Endothelial cell of umbilical vein (primary cell): ENCODE data around the gene CDC20B. TPM values are rescaled to one million over a fixed set of nuclear protein-coding genes. Genes with fewer than 3 reads are reported as not detected.
"Not testable (repeated sequence)": the region's sequence is repeated elsewhere in the genome, so short reads cannot be mapped to it uniquely, and the experiment has no call there.

Experiments used
- BruUV-seq: library from RNA; stranded (reverse); fragments of 400-500 nt; replicated peaks from 2 replicates; lab custom pipeline; 2021; lab: Mats Ljungman, UMichigan
- CTCF ChIA-PET: fragments of 300-600, 350-600 bp; sonication (Branson Sonifier 250); formaldehyde crosslinking; loops from one replicate; lab custom pipeline; 2021; ENCODE audit warnings: antibody characterized with exemption, inconsistent platforms; lab: Charles Lee
- POLR2A ChIA-PET: fragments of 300-600, 350-600 bp; sonication (Branson Sonifier 250); formaldehyde crosslinking; loops from one replicate; lab custom pipeline; 2021; ENCODE audit warnings: antibody characterized with exemption, inconsistent platforms; lab: Charles Lee
- DNase-seq: peaks from one replicate; pipeline ENCODE4 v3.0.0-alpha.2; 2011; ENCODE audit warnings: low read depth, low spot score
- FAIRE-seq: peaks from 2 replicates; lab custom pipeline; 2011; peaks lifted over from hg19 to GRCh38; lab: Jason Lieb, UNC
- H2AFZ ChIP-seq: 2 replicates; pipeline ENCODE4 v1.6.0; 2012; ENCODE audit warnings: low read depth, low read length, control low read depth, inconsistent platforms
- H3K27ac ChIP-seq: 2 replicates; pipeline ENCODE4 v1.5.1; 2011; ENCODE audit warnings: low read depth, mild to moderate bottlenecking, control low read depth, low read length, moderate library complexity; ENCODE audit not compliant: insufficient read depth
- H3K27me3 ChIP-seq, 2 experiments: 2 replicates each; pipeline versions ENCODE4 v1.6.0 to v1.6.1; 2011; ENCODE audit warnings: low read length in 2 of 2, mixed read lengths in 1 of 2; ENCODE audit not compliant: control insufficient read depth in 2 of 2, insufficient read depth in 2 of 2
- H3K36me3 ChIP-seq, 2 experiments: 2 replicates in 1 of 2; 3 replicates in 1 of 2; pipeline ENCODE4 v1.5.1; 2011; ENCODE audit warnings: low read length in 2 of 2, mild to moderate bottlenecking in 1 of 2, moderate library complexity in 1 of 2; ENCODE audit not compliant: control insufficient read depth in 2 of 2, insufficient read depth in 2 of 2; ENCODE audit errors: extremely low read depth in 1 of 2
- H3K4me1 ChIP-seq: 3 replicates; pipeline ENCODE4 v1.5.1; 2011; ENCODE audit warnings: mild to moderate bottlenecking, low read length; ENCODE audit not compliant: control insufficient read depth, insufficient read depth; ENCODE audit errors: extremely low read depth
- H3K4me2 ChIP-seq: 2 replicates; pipeline ENCODE4 v1.6.1; 2011; ENCODE audit warnings: low read length, control low read depth, mixed read lengths; ENCODE audit not compliant: insufficient read depth
- H3K4me3 ChIP-seq, 3 experiments: fragments of 200-600 bp in 1 of 3; sonication (generic), shearing (Covaris generic) in 1 of 3; replicated peaks in 1 of 3; 2 replicates each; pipeline ENCODE4 v1.5.1; 2011 to 2016; ENCODE audit warnings: control low read depth in 3 of 3, low read length in 3 of 3, mild to moderate bottlenecking in 2 of 3, inconsistent platforms in 1 of 3, low read depth in 1 of 3, moderate library complexity in 1 of 3; ENCODE audit not compliant: insufficient read depth in 1 of 3
- H3K79me2 ChIP-seq: 2 replicates; pipeline ENCODE4 v1.6.0; 2012; ENCODE audit warnings: low read length, inconsistent platforms; ENCODE audit not compliant: control insufficient read depth, insufficient read depth
- H3K9ac ChIP-seq: replicated peaks from 2 replicates; pipeline ENCODE3; 2011; ENCODE audit warnings: low read length, control low read depth; ENCODE audit not compliant: insufficient read depth; ENCODE audit errors: extremely low read depth
- H3K9me1 ChIP-seq: replicated peaks from 3 replicates; pipeline ENCODE4 v1.6.0; 2011; ENCODE audit warnings: mild to moderate bottlenecking, low read length; ENCODE audit not compliant: control insufficient read depth, insufficient read depth; ENCODE audit errors: extremely low read depth
- H3K9me3 ChIP-seq: replicated peaks from 2 replicates; pipeline ENCODE4 v1.5.1; 2012; ENCODE audit warnings: low read length, inconsistent platforms; ENCODE audit not compliant: control insufficient read depth, insufficient read depth
- H4K20me1 ChIP-seq: replicated peaks from 2 replicates; pipeline ENCODE3; 2011; ENCODE audit warnings: mild to moderate bottlenecking, low read length; ENCODE audit not compliant: control insufficient read depth, insufficient read depth; ENCODE audit errors: extremely low read depth
- CTCF ChIP-seq, 2 donors: IDR thresholded peaks; 1 replicate in 1 of 2; 2 replicates in 1 of 2; pipeline ENCODE4 v1.5.1; 2011; ENCODE audit warnings: low read length in 2 of 2, mild to moderate bottlenecking in 2 of 2, moderate library complexity in 2 of 2, control low read depth in 1 of 2, inconsistent platforms in 1 of 2, low read depth in 1 of 2; ENCODE audit not compliant: insufficient read depth in 1 of 2; ENCODE audit errors: extremely low read depth in 1 of 2
- EZH2 ChIP-seq: IDR thresholded peaks from 2 replicates; pipeline ENCODE4 v1.6.1; 2012; ENCODE audit warnings: borderline replicate concordance, low read depth, mild to moderate bottlenecking, moderate library complexity, low read length, inconsistent platforms; ENCODE audit not compliant: severe bottlenecking
- FOS ChIP-seq: IDR thresholded peaks from 2 replicates; pipeline ENCODE4 v1.6.1; 2011; ENCODE audit warnings: mild to moderate bottlenecking, low read length, moderate library complexity, borderline replicate concordance; ENCODE audit not compliant: insufficient read depth
- GATA2 ChIP-seq: IDR thresholded peaks from 2 replicates; pipeline ENCODE4 v1.7.0; 2011; ENCODE audit warnings: low read depth, mild to moderate bottlenecking, moderate library complexity, mixed read lengths, low read length; ENCODE audit not compliant: insufficient read length, insufficient read depth
- JUN ChIP-seq: IDR thresholded peaks from 2 replicates; pipeline ENCODE4 v1.6.1; 2011; ENCODE audit warnings: borderline replicate concordance, low read depth; ENCODE audit not compliant: insufficient read length, insufficient read depth
- MYC ChIP-seq: IDR thresholded peaks from one replicate; pipeline ENCODE4 v1.6.1; 2011; ENCODE audit warnings: mild to moderate bottlenecking, low read depth, low read length
- POLR2A ChIP-seq: IDR thresholded peaks from 2 replicates; pipeline ENCODE4 v1.6.1; 2012; ENCODE audit warnings: low read depth, mild to moderate bottlenecking, control low read depth, low read length
- POLR2AphosphoS5 ChIP-seq: IDR thresholded peaks from 2 replicates; pipeline ENCODE4 v1.6.1; 2012; ENCODE audit warnings: low read depth, mild to moderate bottlenecking, control low read depth, low read length, moderate library complexity; ENCODE audit not compliant: insufficient read depth
- dilution Hi-C: fragments of 300-500 bp; cut with MboI; formaldehyde crosslinking; loops from one replicate; pipeline ENCODE4 v1.15.0; 2019; ENCODE audit warnings: low sequenced_read_pairs; ENCODE audit not compliant: extremely low pct_ligation_motif_present
- intact Hi-C: fragments of 100-400 bp; cut with micrococcal nuclease; formaldehyde crosslinking; loops from one replicate; pipeline ENCODE4 v1.10.0; 2022
- polyA plus RNA-seq, 4 experiments: library from polyadenylated mRNA; depleted of rRNA in 3 of 4; stranded (reverse) in 3 of 4; unstranded in 1 of 4; fragments of >200 nt; gene quantifications; 2 replicates each; pipeline versions ENCODE4 v1.2.1 to v1.2.3, GENCODE V29; 2011 to 2012; ENCODE audit warnings: missing spikeins in 1 of 4
- total RNA-seq: library from RNA; stranded (reverse); gene quantifications from 2 replicates; pipeline ENCODE4 v1.2.3, GENCODE V29; 2021

CDC20B gene
- total and polyA plus RNA-seq, 2 donors (not counting 3 experiments of a cell fraction or from before 2014, with no cell fraction given), result 0.22 TPM

GRCh38 chr5:55096861-55097260, 76.1 kb downstream of the CDC20B start:
- ChIA-PET POLR2A (no interaction called here), CTCF (no interaction called here)
- Histone ChIP-seq H3K4me1 (no peaks in the 10 kb centered on the region), H3K27ac (no peak overlapping the region), H3K4me3 (no peak overlapping the region), H3K27me3 (peaks cover 0 to 2% of the 10 kb centered on the region in 2 experiments), H3K79me2 (no peaks in the 10 kb centered on the region), H3K4me2 (no peak overlapping the region), H4K20me1 (no peaks in the 10 kb centered on the region), H3K9me3 (no peaks in the 10 kb centered on the region), H2AFZ (no peak overlapping the region), H3K9ac (no peak overlapping the region), H3K36me3 (no peaks in the 10 kb centered on the region), H3K9me1 (no peaks in the 10 kb centered on the region)
- intact Hi-C loops, result no loop called here
- FAIRE-seq, result no peak
- TF ChIP-seq POLR2A (no peak), GATA2 (no peak)
- BruUV-seq, result no TSS peak
- dilution Hi-C loops, result no loop called here
- no peak for DNase-seq

- DNase-seq (no peak), FAIRE-seq (no peak)
- no peaks in the 10 kb centered on the region for H3K36me3 ChIP-seq
- H3K9me1 ChIP-seq, result no peaks in the 10 kb centered on the region
- H2AFZ ChIP-seq, result no peak overlapping the region
- ChIA-PET POLR2A (no interaction called here), CTCF (no interaction called here)
- no peaks in the 10 kb centered on the region for H3K9me3 ChIP-seq
- H3K4me3 ChIP-seq, result no peak overlapping the region
- intact Hi-C loops (no loop called here), dilution Hi-C loops (no loop called here)
- TF ChIP-seq GATA2 (no peak), MYC (no peak), EZH2 (no peak), POLR2AphosphoS5 (no peak), FOS (no peak), JUN (no peak), CTCF (IDR thresholded peaks at IDR 0.05; ENCODE audit: extremely low read depth in 1 of 2, insufficient read depth in 1 of 2, low read depth in 1 of 2, low read length in 2 of 2) (no peak), POLR2A (no peak)
- peaks cover 0 to 2% of the 10 kb centered on the region in 2 experiments for H3K27me3 ChIP-seq
- no peak overlapping the region for H3K9ac ChIP-seq
- no peak overlapping the region for H3K27ac ChIP-seq
- no peak overlapping the region for H3K4me2 ChIP-seq
- H3K4me1 ChIP-seq, result no peaks in the 10 kb centered on the region
- no TSS peak for BruUV-seq
- H3K79me2 ChIP-seq, result no peaks in the 10 kb centered on the region
- no peaks in the 10 kb centered on the region for H4K20me1 ChIP-seq
Measured at GRCh38 chr5:55096182-55096581, 76.8 kb downstream of the CDC20B start.

- CTCF ChIA-PET, result interaction anchor here (1.0 to 1.5 kb wide), 3 partner anchors 12 to 147 kb away, joined by 3 to 4 read pairs (median 4); no protein-coding TSS in a partner anchor
Measured at GRCh38 chr5:55091011-55091410, 82.0 kb downstream of the CDC20B start.

More at GRCh38 chr5:55091011-55091410, 82.0 kb downstream of the CDC20B start:
- H3K9ac ChIP-seq, H3K9me1 ChIP-seq, H3K36me3 ChIP-seq, intact Hi-C loops, H3K9me3 ChIP-seq, H3K27ac ChIP-seq, POLR2A ChIA-PET, H3K27me3 ChIP-seq, H2AFZ ChIP-seq, H3K4me1 ChIP-seq, H4K20me1 ChIP-seq, H3K4me3 ChIP-seq, H3K4me2 ChIP-seq, dilution Hi-C loops, DNase-seq, FAIRE-seq, H3K79me2 ChIP-seq, BruUV-seq: not testable (repeated sequence)
